IMR-90 (cell line): Measurements from ENCODE around the gene FNDC5. TPM values are rescaled to one million over a fixed set of nuclear protein-coding genes. Genes with fewer than 3 reads are reported as not detected.

Source experiments
- ATAC-seq: fragments of 200-7000 bp; cut with Tn5 transposase; 2 replicates; pipeline ENCODE4 v1.9.1; 2020; ENCODE audit warnings: low read depth, mild to moderate bottlenecking, moderate library complexity
- BruUV-seq: library from RNA; stranded (reverse); fragments of 400-500 nt; replicated peaks from 2 replicates; lab custom pipeline; 2021; lab: Mats Ljungman, UMichigan
- CTCF ChIA-PET: fragments of 300-600 bp; formaldehyde crosslinking; extraction: SDS; loops from one replicate; lab custom pipeline; 2021; ENCODE audit warnings: antibody characterized with exemption; lab: Yijun Ruan, JAX
- POLR2A ChIA-PET: fragments of 300-600 bp; sonication (Branson Sonifier 250); formaldehyde crosslinking; loops from one replicate; lab custom pipeline; 2022; ENCODE audit warnings: antibody characterized with exemption; ENCODE audit not compliant: unreplicated experiment; lab: Charles Lee
- DNase-seq: peaks from one replicate; pipeline ENCODE4 v3.0.0; 2013
- H2AFZ ChIP-seq: replicated peaks from 2 replicates; pipeline ENCODE3; 2013; ENCODE audit warnings: low read length, mild to moderate bottlenecking; ENCODE audit not compliant: poor library complexity
- H2AK5ac ChIP-seq: 2 replicates; pipeline ENCODE4 v1.6.1; 2013; ENCODE audit warnings: low read depth, low read length, inconsistent platforms
- H2AK9ac ChIP-seq: replicated peaks from 2 replicates; pipeline ENCODE3; 2013; ENCODE audit warnings: mild to moderate bottlenecking, low read depth, low read length, moderate library complexity; ENCODE audit not compliant: poor library complexity
- H2BK120ac ChIP-seq: 2 replicates; pipeline ENCODE4 v1.6.1; 2013; ENCODE audit warnings: low read depth, low read length, inconsistent platforms
- H2BK15ac ChIP-seq: 3 replicates; pipeline ENCODE4 v1.6.1; 2013; ENCODE audit warnings: low read depth, low read length, inconsistent platforms
- H2BK20ac ChIP-seq: 2 replicates; pipeline ENCODE4 v1.6.1; 2013; ENCODE audit warnings: low read depth, mild to moderate bottlenecking, inconsistent platforms, low read length, moderate library complexity
- H2BK5ac ChIP-seq: 2 replicates; pipeline ENCODE4 v1.6.1; 2013; ENCODE audit warnings: mild to moderate bottlenecking, low read depth, low read length, inconsistent platforms; ENCODE audit not compliant: poor library complexity, severe bottlenecking
- H3K14ac ChIP-seq: replicated peaks from 2 replicates; pipeline ENCODE4 v1.6.1; 2013; ENCODE audit warnings: low read depth, low read length, inconsistent platforms
- H3K18ac ChIP-seq: 2 replicates; pipeline ENCODE4 v1.6.1; 2013; ENCODE audit warnings: low read depth, low read length, control low read depth
- H3K23ac ChIP-seq: 2 replicates; pipeline ENCODE4 v1.6.1; 2013; ENCODE audit warnings: low read depth, low read length, inconsistent platforms
- H3K27ac ChIP-seq: 2 replicates; pipeline ENCODE4 v1.5.1; 2013; ENCODE audit warnings: mild to moderate bottlenecking, control low read depth, low read length; ENCODE audit not compliant: insufficient read depth
- H3K27me3 ChIP-seq: 2 replicates; pipeline ENCODE4 v1.6.1; 2013; ENCODE audit warnings: low read length; ENCODE audit not compliant: control insufficient read depth, insufficient read depth
- H3K36me3 ChIP-seq: 2 replicates; pipeline ENCODE4 v1.6.1; 2013; ENCODE audit warnings: low read length, mixed read lengths; ENCODE audit not compliant: control insufficient read depth, insufficient read depth
- H3K4ac ChIP-seq: 2 replicates; pipeline ENCODE4 v1.6.1; 2013; ENCODE audit warnings: low read depth, low read length, inconsistent platforms
- H3K4me1 ChIP-seq: 2 replicates; pipeline ENCODE4 v1.6.1; 2013; ENCODE audit warnings: low read length, mixed read lengths; ENCODE audit not compliant: control insufficient read depth, insufficient read depth
- H3K4me2 ChIP-seq: 2 replicates; pipeline ENCODE4 v1.6.1; 2013; ENCODE audit warnings: low read depth, mild to moderate bottlenecking, control low read depth, low read length, moderate library complexity
- H3K4me3 ChIP-seq: 2 replicates; pipeline ENCODE4 v1.5.1; 2013; ENCODE audit warnings: low read depth, mild to moderate bottlenecking, control low read depth, low read length, moderate library complexity; ENCODE audit not compliant: insufficient read depth
- H3K56ac ChIP-seq: 2 replicates; pipeline ENCODE4 v1.6.1; 2013; ENCODE audit warnings: low read length, inconsistent platforms; ENCODE audit not compliant: insufficient read depth; ENCODE audit errors: extremely low read depth
- H3K79me1 ChIP-seq, 2 experiments: 2 replicates each; pipeline ENCODE4 v1.6.1; 2013; ENCODE audit warnings: low read length in 2 of 2, inconsistent platforms in 1 of 2, low read depth in 1 of 2
- H3K9ac ChIP-seq: 2 replicates; pipeline ENCODE4 v1.6.1; 2013; ENCODE audit warnings: low read depth, low read length, control low read depth
- H3K9me1 ChIP-seq: 2 replicates; pipeline ENCODE4 v1.6.1; 2013; ENCODE audit warnings: low read length, inconsistent platforms; ENCODE audit not compliant: insufficient read depth
- H3K9me3 ChIP-seq: 2 replicates; pipeline ENCODE4 v1.6.1; 2013; ENCODE audit warnings: low read length; ENCODE audit not compliant: control insufficient read depth, insufficient read depth
- H4K20me1 ChIP-seq: 2 replicates; pipeline ENCODE4 v1.6.1; 2013; ENCODE audit warnings: low read length, inconsistent platforms; ENCODE audit not compliant: insufficient read depth
- H4K5ac ChIP-seq: 2 replicates; pipeline ENCODE4 v1.6.1; 2013; ENCODE audit warnings: mild to moderate bottlenecking, low read depth, low read length, control low read depth
- H4K8ac ChIP-seq, 2 experiments: 2 replicates each; pipeline ENCODE4 v1.6.1; 2013; ENCODE audit warnings: low read depth in 2 of 2, low read length in 2 of 2, control low read depth in 1 of 2, inconsistent platforms in 1 of 2
- H4K91ac ChIP-seq: 2 replicates; pipeline ENCODE4 v1.6.1; 2013; ENCODE audit warnings: low read depth, low read length, inconsistent platforms; ENCODE audit not compliant: insufficient read depth
- BHLHE40 ChIP-seq: fragments of 150-350 bp; IDR thresholded peaks from 2 replicates; pipeline ENCODE4 v1.6.1; 2016; ENCODE audit warnings: mild to moderate bottlenecking, low read depth, low read length
- CEBPB ChIP-seq: IDR thresholded peaks from 2 replicates; pipeline ENCODE4 v1.6.1; 2012; ENCODE audit warnings: low read depth, low read length, improper control_type of control experiment
- CHD1 ChIP-seq: IDR thresholded peaks from 2 replicates; pipeline ENCODE4 v1.6.1; 2012; ENCODE audit warnings: low read depth, low read length, improper control_type of control experiment
- FOS ChIP-seq: fragments of 150-350 bp; IDR thresholded peaks from 2 replicates; pipeline ENCODE4 v1.6.1; 2016; ENCODE audit warnings: low read depth, low read length
- MAFK ChIP-seq: IDR thresholded peaks from 2 replicates; pipeline ENCODE4 v1.6.1; 2012; ENCODE audit warnings: low read depth, low read length, improper control_type of control experiment
- MAZ ChIP-seq: IDR thresholded peaks from 2 replicates; pipeline ENCODE4 v1.6.1; 2012; ENCODE audit warnings: low read depth, mild to moderate bottlenecking, low read length, improper control_type of control experiment, moderate library complexity, borderline replicate concordance
- NFE2L2 ChIP-seq: fragments of 150-350 bp; IDR thresholded peaks from 2 replicates; pipeline ENCODE4 v1.6.1; 2016; ENCODE audit warnings: low read depth, mild to moderate bottlenecking, low read length
- POLR2A ChIP-seq: IDR thresholded peaks from 2 replicates; pipeline ENCODE4 v1.6.1; 2012; ENCODE audit warnings: mild to moderate bottlenecking, low read depth, low read length
- RCOR1 ChIP-seq: IDR thresholded peaks from 2 replicates; pipeline ENCODE4 v1.6.1; 2012; ENCODE audit warnings: mild to moderate bottlenecking, low read length, improper control_type of control experiment; ENCODE audit not compliant: insufficient replicate concordance
- SMC3 ChIP-seq: fragments of 150-350 bp; IDR thresholded peaks from 2 replicates; pipeline ENCODE4 v1.6.1; 2016; ENCODE audit warnings: low read depth, mild to moderate bottlenecking, antibody characterized with exemption, low read length, moderate library complexity
- WGBS, 2 experiments: methylation state at CpG; one replicate each; pipeline versions ENCODE4 v1.1.5 to v1.1.7; 2013; ENCODE audit warnings: missing lambda C conversion rate in 2 of 2; ENCODE audit not compliant: insufficient read length in 1 of 2; ENCODE audit errors: extremely low coverage in 2 of 2; 5-methylcytosine and 5-hydroxymethylcytosine counted together
- dilution Hi-C: fragments of 300-500 bp; cut with HindIII; formaldehyde crosslinking; loops from one replicate; pipeline ENCODE4 v1.14.3; 2018; ENCODE audit warnings: low sequenced_read_pairs; ENCODE audit not compliant: unreplicated experiment
- in situ Hi-C: fragments of 300-500 bp; cut with MboI; formaldehyde crosslinking; loops from 3 replicates; pipeline ENCODE4 v1.14.3; 2019; ENCODE audit warnings: low sequenced_read_pairs, inconsistent platforms, mixed read lengths
- intact Hi-C: fragments of 100-400 bp; cut with micrococcal nuclease; formaldehyde crosslinking; loops from 2 replicates; pipeline ENCODE4 v1.10.0; 2022
- polyA plus RNA-seq, 3 experiments: library from polyadenylated mRNA; depleted of rRNA; stranded (reverse); fragments of >200 nt; gene quantifications; 2 replicates each; pipeline ENCODE4 v1.2.3, GENCODE V29; 2012; ENCODE audit warnings: low replicate concordance in 1 of 3
- total RNA-seq: library from RNA; depleted of rRNA; stranded (reverse); fragments of >200 nt; gene quantifications from 2 replicates; pipeline ENCODE4 v1.2.3, GENCODE V29; 2012
- TF ChIP-seq, protein P1 (sequence below): fragments of 150-350 bp; IDR thresholded peaks from 2 replicates; pipeline ENCODE4 v1.6.1; 2016; ENCODE audit warnings: low read depth, mild to moderate bottlenecking, low read length, moderate library complexity, borderline replicate concordance
- TF ChIP-seq, protein P2 (sequence below): conservative IDR thresholded peaks from 2 replicates; pipeline ENCODE4 v1.5.1; 2012; ENCODE audit warnings: mild to moderate bottlenecking, low read depth, low read length, improper control_type of control experiment

Gene FNDC5
- total and polyA plus RNA-seq, 2 of the 4 experiments (the other 2 are of a cell fraction), result 1.2 to 1.6 TPM

DNA sequence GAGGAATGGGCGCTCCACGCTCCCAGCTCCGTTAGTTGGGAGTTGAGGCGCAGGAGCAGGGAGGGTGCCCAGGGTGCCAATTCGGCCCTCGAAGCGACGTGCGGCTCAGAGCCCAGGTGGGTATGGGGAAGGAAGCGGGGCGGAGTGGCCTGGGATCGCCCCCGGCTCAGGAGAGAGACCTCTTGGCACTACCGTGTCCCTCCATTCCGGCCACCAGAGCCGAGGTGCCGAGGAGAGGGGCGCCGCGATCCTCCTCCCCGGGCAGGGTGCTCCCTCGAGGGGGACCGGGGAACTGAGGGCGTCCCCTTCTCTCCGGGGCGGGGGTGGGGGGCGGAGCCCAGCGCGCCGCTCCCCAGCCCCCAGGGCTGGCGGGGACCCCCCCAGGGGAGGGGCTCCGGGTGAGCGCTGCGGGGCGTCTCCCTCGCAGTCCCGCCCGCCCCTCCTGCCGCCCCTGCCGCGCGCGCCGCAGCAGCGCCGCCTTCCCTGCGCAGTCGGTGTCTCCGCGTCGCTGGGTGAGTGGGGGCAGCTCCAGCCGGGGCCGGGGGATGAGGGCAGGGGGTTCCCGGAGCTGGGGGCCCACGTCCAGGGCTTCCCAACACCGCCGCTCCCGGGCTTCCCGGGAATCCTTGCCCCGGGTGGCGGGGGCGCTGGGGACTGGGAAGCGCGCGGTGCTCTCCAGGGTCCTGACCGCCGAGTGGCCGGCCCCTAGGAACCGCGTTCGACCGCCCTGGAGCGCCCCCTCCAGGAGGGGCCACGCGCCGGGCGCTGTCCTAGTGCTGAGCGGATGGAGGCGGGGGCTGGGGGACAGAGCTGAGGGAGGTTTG lies 15.5 kb upstream of the FNDC5 start, which contains the start of gene HPCA (continued):
- TF ChIP-seq, protein P1, sequence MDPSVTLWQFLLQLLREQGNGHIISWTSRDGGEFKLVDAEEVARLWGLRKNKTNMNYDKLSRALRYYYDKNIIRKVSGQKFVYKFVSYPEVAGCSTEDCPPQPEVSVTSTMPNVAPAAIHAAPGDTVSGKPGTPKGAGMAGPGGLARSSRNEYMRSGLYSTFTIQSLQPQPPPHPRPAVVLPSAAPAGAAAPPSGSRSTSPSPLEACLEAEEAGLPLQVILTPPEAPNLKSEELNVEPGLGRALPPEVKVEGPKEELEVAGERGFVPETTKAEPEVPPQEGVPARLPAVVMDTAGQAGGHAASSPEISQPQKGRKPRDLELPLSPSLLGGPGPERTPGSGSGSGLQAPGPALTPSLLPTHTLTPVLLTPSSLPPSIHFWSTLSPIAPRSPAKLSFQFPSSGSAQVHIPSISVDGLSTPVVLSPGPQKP, result no peak
- no peak for TF ChIP-seq FOS

DNA sequence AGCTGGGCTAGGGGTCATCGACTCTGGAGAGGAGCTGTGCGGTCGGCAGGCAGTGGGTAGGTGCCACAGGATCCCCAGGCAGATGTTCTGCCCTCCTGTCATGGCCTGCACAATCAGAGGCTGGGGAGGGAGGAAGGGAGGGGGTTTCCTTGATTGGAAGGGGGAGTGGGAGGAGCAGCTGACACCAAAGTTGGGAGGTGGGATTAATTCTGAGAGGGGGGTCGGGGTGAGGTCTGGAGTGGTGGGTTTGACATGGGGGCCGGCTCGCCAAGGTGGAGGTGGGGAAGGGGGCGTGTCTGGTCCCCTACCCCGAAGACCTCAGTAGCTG lies 14.9 kb upstream of the FNDC5 start:
- H2AFZ ChIP-seq, result no peak overlapping the region
- peaks cover 66% of the 10 kb centered on the region for H3K27me3 ChIP-seq
- H3K36me3 ChIP-seq, result no peaks in the 10 kb centered on the region
- H3K9ac ChIP-seq, result no peak overlapping the region
- peaks cover 3% of the 10 kb centered on the region; the same call in 1 of the 2 replicates for H4K20me1 ChIP-seq
- ATAC-seq, result no peak
- no peak overlapping the region for H4K8ac ChIP-seq
- no peak overlapping the region for H3K4me3 ChIP-seq
- H2BK5ac ChIP-seq, result no peak overlapping the region
- in situ Hi-C loops (no loop called here), dilution Hi-C loops (no loop called here), intact Hi-C loops (loop anchor here (1.0 to 5.0 kb wide), 2 partner anchors 201 to 483 kb away; no protein-coding TSS in a partner anchor)
- CTCF ChIA-PET, result interaction anchor here (0.6 kb wide), 1 partner anchor 19 kb away, joined by 3 read pairs; no protein-coding TSS in a partner anchor
- no peak overlapping the region for H4K91ac ChIP-seq
- POLR2A ChIA-PET, result no interaction called here
- H3K27ac ChIP-seq, result no peak overlapping the region
- H2BK20ac ChIP-seq, result no peak overlapping the region
- H3K4ac ChIP-seq, result no peak overlapping the region
- no peak overlapping the region for H2BK15ac ChIP-seq
- no peak overlapping the region for H3K23ac ChIP-seq
- no peak overlapping the region for H2BK120ac ChIP-seq
- H2AK9ac ChIP-seq, result no peak overlapping the region
- no peak overlapping the region for H2AK5ac ChIP-seq
- peaks cover 4% of the 10 kb centered on the region; the same call in 1 of the 2 replicates for H3K9me1 ChIP-seq
- no peaks in the 10 kb centered on the region for H3K9me3 ChIP-seq
- 0% methylated on average over 1 of the region's 8 CpGs; no CpG with 5 or more reads in 1 of the 2 experiments for WGBS, 2 experiments
- H3K18ac ChIP-seq, result no peak overlapping the region
- H3K79me1 ChIP-seq, result no peaks in the 10 kb centered on the region
- no peak overlapping the region for H3K4me2 ChIP-seq
- DNase-seq, result no peak
- no peak overlapping the region for H3K14ac ChIP-seq
- no TSS peak for BruUV-seq
- no peaks in the 10 kb centered on the region for H3K4me1 ChIP-seq
- no peak overlapping the region for H3K56ac ChIP-seq
- H4K5ac ChIP-seq, result no peak overlapping the region
- TF ChIP-seq MAZ, result no peak
- no peak for TF ChIP-seq FOS
- TF ChIP-seq, protein P1, result no peak
- no peak for TF ChIP-seq SMC3
- no peak for TF ChIP-seq MAFK
- TF ChIP-seq CEBPB, result no peak
- no peak for TF ChIP-seq RCOR1
- no peak for TF ChIP-seq CHD1
- TF ChIP-seq NFE2L2, result no peak
- TF ChIP-seq, protein P2, sequence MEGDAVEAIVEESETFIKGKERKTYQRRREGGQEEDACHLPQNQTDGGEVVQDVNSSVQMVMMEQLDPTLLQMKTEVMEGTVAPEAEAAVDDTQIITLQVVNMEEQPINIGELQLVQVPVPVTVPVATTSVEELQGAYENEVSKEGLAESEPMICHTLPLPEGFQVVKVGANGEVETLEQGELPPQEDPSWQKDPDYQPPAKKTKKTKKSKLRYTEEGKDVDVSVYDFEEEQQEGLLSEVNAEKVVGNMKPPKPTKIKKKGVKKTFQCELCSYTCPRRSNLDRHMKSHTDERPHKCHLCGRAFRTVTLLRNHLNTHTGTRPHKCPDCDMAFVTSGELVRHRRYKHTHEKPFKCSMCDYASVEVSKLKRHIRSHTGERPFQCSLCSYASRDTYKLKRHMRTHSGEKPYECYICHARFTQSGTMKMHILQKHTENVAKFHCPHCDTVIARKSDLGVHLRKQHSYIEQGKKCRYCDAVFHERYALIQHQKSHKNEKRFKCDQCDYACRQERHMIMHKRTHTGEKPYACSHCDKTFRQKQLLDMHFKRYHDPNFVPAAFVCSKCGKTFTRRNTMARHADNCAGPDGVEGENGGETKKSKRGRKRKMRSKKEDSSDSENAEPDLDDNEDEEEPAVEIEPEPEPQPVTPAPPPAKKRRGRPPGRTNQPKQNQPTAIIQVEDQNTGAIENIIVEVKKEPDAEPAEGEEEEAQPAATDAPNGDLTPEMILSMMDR, result no peak
- no peak for TF ChIP-seq POLR2A
- TF ChIP-seq BHLHE40, result no peak
